ENCODE measurements around the gene RTKN. TPM values are rescaled to one million over a fixed set of nuclear protein-coding genes. Genes with fewer than 3 reads are reported as not detected.
A peak's percentile ranks its signal among the peaks of the same experiment; 100 is the strongest.
"Not testable (repeated sequence)": the region's sequence is repeated elsewhere in the genome, so short reads cannot be mapped to it uniquely, and the experiment has no call there.

Gene RTKN
- total RNA-seq, 1 donor from 2014 or later = 32.3 TPM

DNA sequence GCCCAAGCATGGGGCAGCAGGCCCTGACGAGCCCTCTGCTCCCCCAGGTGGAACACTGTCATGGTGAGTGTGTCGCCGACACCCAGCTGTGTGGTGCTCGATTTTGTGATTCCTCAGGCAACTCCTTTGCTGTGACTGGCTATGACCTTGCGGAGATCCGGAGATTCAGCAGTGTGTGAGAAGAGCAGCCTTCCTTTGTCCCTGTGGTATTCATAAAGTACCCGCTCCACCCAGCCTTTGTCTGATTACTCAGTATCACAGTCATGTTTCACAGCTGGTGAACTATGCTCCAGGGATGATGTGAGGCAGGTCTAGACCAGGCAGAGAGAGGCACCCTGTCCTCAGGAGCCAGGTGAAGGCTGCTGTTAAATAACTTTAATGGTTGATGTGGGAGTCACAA lies 16.2 kb downstream of the RTKN start:
- H3K4me3 ChIP-seq = no peak overlapping the region
- peaks cover 10% of the 10 kb centered on the region for H3K4me1 ChIP-seq
- intact Hi-C loops (cut with DNase I) = no loop called here
- TF ChIP-seq, protein P1, sequence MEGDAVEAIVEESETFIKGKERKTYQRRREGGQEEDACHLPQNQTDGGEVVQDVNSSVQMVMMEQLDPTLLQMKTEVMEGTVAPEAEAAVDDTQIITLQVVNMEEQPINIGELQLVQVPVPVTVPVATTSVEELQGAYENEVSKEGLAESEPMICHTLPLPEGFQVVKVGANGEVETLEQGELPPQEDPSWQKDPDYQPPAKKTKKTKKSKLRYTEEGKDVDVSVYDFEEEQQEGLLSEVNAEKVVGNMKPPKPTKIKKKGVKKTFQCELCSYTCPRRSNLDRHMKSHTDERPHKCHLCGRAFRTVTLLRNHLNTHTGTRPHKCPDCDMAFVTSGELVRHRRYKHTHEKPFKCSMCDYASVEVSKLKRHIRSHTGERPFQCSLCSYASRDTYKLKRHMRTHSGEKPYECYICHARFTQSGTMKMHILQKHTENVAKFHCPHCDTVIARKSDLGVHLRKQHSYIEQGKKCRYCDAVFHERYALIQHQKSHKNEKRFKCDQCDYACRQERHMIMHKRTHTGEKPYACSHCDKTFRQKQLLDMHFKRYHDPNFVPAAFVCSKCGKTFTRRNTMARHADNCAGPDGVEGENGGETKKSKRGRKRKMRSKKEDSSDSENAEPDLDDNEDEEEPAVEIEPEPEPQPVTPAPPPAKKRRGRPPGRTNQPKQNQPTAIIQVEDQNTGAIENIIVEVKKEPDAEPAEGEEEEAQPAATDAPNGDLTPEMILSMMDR (IDR thresholded peaks at IDR 0.05) = no peak
- no peaks in the 10 kb centered on the region for H3K9me3 ChIP-seq
- DNase-seq = peak; percentile 34
- peaks cover 24% of the 10 kb centered on the region for H3K36me3 ChIP-seq
- no peak overlapping the region for H3K27ac ChIP-seq
- H3K27me3 ChIP-seq = no peaks in the 10 kb centered on the region
- no peak for ATAC-seq

DNA sequence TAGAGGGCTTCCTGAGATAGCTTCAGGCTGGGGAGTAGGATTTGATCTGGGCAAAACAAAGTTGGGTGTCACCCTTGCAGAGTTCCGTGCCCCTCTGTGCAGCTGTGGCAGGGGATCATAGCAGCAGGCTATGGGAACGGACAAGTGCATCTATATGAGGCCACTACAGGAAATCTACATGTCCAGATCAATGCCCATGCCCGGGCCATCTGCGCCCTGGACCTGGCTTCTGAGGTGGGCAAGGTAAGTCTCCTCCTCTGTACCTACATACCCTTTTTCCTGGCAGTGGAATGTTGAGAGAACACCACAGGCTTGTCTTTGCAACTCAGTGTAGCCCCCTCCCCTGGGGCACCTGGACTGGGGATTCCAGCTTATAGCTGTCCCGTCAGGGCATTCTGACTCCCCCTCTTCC lies 16.7 kb downstream of the RTKN start:
- intact Hi-C loops (cut with DNase I) = no loop called here
- H3K27me3 ChIP-seq = no peaks in the 10 kb centered on the region
- ATAC-seq = no peak
- H3K4me1 ChIP-seq = peaks cover 10% of the 10 kb centered on the region
- TF ChIP-seq, protein P1 (IDR thresholded peaks at IDR 0.05) = no peak
- no peak for DNase-seq
- H3K36me3 ChIP-seq = peaks cover 22% of the 10 kb centered on the region
- no peak overlapping the region for H3K4me3 ChIP-seq
- H3K9me3 ChIP-seq = no peaks in the 10 kb centered on the region
- H3K27ac ChIP-seq = no peak overlapping the region

DNA sequence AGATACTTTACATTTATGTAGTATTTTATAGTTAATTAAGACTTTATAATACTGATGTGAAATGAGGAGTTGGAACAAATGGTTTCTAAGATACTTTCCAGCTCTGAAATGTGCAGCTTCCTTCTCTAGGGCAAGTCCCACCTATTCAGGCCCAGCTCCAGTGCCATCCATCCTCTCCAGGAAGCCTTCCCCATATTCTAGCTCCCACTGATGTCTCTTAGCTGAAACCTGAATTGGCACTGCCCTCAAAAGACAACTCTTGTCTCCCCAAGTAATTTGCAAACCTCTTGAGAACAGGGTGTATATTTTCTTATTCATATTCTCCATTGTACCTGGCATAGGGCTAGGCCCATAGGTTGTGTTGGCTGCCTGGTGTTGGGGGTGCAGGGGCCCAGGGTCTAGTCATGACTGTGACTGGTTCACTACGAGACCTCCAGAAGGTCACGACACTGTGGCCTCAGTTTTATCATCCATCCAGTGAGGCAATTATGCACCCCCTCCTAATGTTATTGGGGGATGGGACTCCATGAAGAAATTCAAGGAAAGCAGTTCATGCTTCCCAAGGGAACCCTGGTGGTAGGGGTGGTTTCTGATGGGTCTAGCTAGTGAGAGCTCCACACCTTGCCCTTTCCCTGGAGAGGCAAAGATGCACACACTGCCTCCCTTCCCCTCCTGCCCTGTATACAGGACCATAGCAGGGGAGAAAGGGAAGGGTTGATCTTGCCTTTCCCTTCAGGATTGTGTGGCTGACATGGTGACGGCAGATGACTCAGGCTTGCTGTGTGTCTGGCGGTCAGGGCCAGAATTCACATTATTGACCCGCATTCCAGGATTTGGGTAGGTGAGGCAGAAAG lies 17.4 kb downstream of the RTKN start:
- Histone ChIP-seq H3K4me1 (peaks cover 10% of the 10 kb centered on the region), H3K9me3 (no peaks in the 10 kb centered on the region), H3K36me3 (peaks cover 16% of the 10 kb centered on the region), H3K4me3 (no peak overlapping the region), H3K27me3 (no peaks in the 10 kb centered on the region), H3K27ac (no peak overlapping the region)
- ATAC-seq (no peak), DNase-seq (no peak)
- intact Hi-C loops (cut with DNase I) = no loop called here
- TF ChIP-seq, protein P1 (IDR thresholded peaks at IDR 0.05) = no peak

DNA sequence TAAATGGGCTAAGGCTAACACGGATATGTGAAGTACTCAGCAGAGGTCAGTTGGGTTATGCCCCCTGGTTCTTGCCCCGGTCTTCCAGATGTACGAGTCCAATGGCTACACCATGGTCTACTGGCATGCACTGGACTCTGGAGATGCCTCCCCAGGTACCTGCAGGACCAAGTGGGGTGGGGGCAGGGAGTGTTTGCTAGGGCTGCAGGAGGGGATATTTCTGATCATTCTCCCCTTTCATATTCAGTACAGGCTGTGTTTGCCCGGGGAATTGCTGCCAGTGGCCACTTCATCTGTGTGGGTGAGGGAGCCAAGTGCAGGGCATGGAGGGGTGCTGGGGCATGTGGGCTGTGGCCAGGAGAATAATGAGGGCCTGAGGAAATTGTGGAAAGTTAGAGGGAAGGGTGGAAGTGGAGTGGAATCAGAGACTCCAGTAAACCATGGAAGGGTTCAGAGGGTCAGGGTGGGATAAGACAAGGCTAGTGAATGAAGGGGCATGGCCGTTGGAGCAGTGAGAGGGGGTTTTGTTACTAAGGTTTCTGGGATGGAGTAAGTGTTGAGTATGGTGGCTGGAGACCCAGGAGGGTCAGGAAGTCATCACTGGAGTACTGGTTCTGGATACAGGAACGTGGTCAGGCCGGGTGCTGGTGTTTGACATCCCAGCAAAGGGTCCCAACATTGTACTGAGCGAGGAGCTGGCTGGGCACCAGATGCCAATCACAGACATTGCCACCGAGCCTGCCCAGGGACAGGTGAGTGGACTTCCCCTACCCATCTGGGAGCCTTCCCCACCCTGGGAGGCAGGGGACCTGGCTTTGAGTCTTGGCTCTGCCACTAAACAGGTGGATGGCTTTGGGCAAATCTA lies 18.3 kb downstream of the RTKN start:
- H3K9me3 ChIP-seq = no peaks in the 10 kb centered on the region
- no peak for DNase-seq
- peaks cover 10% of the 10 kb centered on the region for H3K4me1 ChIP-seq
- H3K36me3 ChIP-seq = peaks cover 7% of the 10 kb centered on the region
- H3K4me3 ChIP-seq = no peak overlapping the region
- TF ChIP-seq, protein P1 (IDR thresholded peaks at IDR 0.05) = no peak
- no peak for ATAC-seq
- no peaks in the 10 kb centered on the region for H3K27me3 ChIP-seq
- no peak overlapping the region for H3K27ac ChIP-seq
- intact Hi-C loops (cut with DNase I) = no loop called here

DNA sequence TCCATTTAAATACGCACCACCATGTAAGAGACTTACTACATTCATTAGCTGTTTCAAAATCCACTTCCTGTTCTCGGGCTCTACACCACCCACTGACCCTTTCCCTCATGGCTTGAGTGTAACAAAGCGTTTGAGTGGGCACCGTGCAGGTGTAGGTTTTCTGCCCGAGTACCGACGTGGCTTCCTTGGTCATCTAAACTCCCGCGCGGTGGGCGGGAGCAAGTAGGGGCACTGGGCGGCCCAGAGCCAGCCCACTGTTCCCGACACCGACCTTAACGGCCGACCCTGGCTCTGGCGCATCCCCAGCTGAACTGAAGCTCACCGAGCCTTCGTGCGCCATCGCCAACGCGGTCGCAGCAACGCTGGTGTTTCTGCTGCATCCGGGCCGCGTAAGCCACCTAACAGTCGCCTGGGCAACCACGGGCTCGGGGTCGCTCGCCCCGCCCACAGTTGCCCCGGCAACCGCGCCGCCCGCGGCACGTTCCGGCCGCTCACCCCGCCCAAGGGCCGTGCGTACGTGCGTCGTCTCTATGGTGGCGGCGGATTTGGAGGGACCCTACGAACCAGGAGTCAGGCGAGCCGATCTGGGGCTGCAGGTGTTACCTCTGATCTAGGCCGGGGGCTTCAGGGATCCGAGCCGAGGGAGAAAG lies 20.4 kb downstream of the RTKN start, which contains the start of the genes C2orf81 and WDR54:
C2orf81 (minus strand) TSS at position 399 of the 650 bp plus-strand sequence; CDS start at position 340, 59 bp downstream.
WDR54 (plus strand) TSS at position 510 of the 650 bp plus-strand sequence. CDS start 424 bp downstream, outside the sequence.
- Histone ChIP-seq H3K36me3 (no peaks in the 10 kb centered on the region), H3K27me3 (no peaks in the 10 kb centered on the region), H3K4me3 (peak within 1 kb of the TSS; percentile 73), H3K4me1 (peaks cover 10% of the 10 kb centered on the region), H3K9me3 (no peaks in the 10 kb centered on the region), H3K27ac (peak within 1 kb of the TSS; percentile 81)
- peak; percentile 95 for ATAC-seq
- intact Hi-C loops (cut with DNase I) = no loop called here
- TF ChIP-seq, protein P1 (IDR thresholded peaks at IDR 0.05) = no peak
- DNase-seq = peak; percentile 94

DNA sequence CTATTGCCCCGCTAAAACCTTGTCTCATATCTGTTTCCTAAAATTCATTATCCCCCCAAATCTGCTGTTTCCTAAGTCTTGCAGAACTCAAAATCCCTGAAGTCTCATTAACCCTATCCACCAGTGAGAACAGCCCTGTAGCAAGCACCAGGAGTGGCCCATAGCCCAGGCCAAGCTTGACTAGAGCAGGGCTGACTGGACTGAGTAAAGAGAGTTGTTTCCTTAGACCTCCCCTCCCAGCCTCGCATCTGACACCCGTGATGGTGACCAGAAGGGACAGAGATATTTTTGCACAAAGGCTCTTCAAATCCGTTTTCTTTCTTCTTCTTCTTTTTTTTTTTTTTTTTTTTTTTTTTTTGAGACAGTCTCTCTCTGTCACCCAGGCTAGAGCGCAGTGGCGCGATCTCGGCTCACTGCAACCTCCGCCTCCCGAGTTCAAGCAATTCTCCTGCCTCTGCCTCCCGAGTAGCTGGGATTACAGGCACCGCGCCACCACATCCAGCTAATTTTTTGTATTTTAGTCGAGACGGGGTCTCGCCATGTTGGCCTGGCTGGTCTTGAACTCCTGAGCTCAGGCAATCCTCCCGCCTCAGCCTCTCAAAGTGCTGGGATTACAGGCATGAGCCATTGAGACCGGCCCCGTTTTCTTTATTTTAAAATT lies 21.2 kb downstream of the RTKN start:
- H3K9me3 ChIP-seq; H3K36me3 ChIP-seq; DNase-seq; intact Hi-C loops (cut with DNase I); H3K27ac ChIP-seq; H3K27me3 ChIP-seq; ATAC-seq: not testable (repeated sequence)
- H3K4me1 ChIP-seq = peaks cover 15% of the 10 kb centered on the region
- H3K4me3 ChIP-seq = peak overlapping the region; percentile 73
